ENCODE data around the gene GAGE10. TPM values are rescaled to one million over a fixed set of nuclear protein-coding genes. Genes with fewer than 3 reads are reported as not detected.
A peak's percentile ranks its signal among the peaks of the same experiment; 100 is the strongest.

GAGE10 gene
- total RNA-seq, 1 donor from 2014 or later = not detected

DNA sequence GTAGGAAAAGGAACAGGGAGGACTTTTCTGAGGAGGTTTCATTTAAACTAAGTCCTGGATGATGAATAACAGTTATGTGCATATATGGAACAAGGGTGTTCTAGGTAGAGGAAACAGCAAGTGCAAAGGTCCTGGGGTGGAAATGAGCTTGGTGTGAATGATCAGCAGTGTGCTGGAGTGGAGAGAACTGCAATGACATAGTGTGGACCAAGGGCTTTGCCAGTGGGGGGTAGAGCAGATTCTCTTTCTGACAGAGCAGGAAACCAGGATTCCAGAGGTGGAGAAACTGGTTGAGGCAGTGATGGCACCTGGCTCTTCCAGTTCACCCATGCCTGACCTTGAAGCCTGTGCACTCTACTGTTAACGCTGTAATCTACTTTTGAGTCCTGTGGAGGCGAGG lies 32.1 kb upstream of the GAGE10 start:
- TF ChIP-seq, protein P1, sequence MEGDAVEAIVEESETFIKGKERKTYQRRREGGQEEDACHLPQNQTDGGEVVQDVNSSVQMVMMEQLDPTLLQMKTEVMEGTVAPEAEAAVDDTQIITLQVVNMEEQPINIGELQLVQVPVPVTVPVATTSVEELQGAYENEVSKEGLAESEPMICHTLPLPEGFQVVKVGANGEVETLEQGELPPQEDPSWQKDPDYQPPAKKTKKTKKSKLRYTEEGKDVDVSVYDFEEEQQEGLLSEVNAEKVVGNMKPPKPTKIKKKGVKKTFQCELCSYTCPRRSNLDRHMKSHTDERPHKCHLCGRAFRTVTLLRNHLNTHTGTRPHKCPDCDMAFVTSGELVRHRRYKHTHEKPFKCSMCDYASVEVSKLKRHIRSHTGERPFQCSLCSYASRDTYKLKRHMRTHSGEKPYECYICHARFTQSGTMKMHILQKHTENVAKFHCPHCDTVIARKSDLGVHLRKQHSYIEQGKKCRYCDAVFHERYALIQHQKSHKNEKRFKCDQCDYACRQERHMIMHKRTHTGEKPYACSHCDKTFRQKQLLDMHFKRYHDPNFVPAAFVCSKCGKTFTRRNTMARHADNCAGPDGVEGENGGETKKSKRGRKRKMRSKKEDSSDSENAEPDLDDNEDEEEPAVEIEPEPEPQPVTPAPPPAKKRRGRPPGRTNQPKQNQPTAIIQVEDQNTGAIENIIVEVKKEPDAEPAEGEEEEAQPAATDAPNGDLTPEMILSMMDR (IDR thresholded peaks at IDR 0.05; ENCODE audit: borderline replicate concordance) = no peak
- no peak for DNase-seq
- H3K4me3 ChIP-seq = peak overlapping the region; percentile 82
- H3K9me3 ChIP-seq (replicated peaks) = no peaks in the 10 kb centered on the region
- H3K4me1 ChIP-seq = peaks cover 37% of the 10 kb centered on the region
- H3K36me3 ChIP-seq = no peaks in the 10 kb centered on the region
- H3K27ac ChIP-seq (replicated peaks) = peak overlapping the region; percentile 95
- intact Hi-C loops (cut with micrococcal nuclease) = no loop called here
- no peaks in the 10 kb centered on the region for H3K27me3 ChIP-seq (ENCODE audit: low read depth)

- DNase-seq = no peak
- TF ChIP-seq, protein P1 (IDR thresholded peaks at IDR 0.05; ENCODE audit: borderline replicate concordance) = no peak
- Histone ChIP-seq H3K36me3 (no peaks in the 10 kb centered on the region), H3K27me3 (ENCODE audit: low read depth) (no peaks in the 10 kb centered on the region), H3K4me3 (peak overlapping the region; percentile 82), H3K27ac (replicated peaks) (no peak overlapping the region), H3K9me3 (replicated peaks) (no peaks in the 10 kb centered on the region), H3K4me1 (peaks cover 42% of the 10 kb centered on the region)
- intact Hi-C loops (cut with micrococcal nuclease) = no loop called here
Measured at GRCh38 chrX:49272421-49272820, 31.0 kb upstream of the GAGE10 start.

DNA sequence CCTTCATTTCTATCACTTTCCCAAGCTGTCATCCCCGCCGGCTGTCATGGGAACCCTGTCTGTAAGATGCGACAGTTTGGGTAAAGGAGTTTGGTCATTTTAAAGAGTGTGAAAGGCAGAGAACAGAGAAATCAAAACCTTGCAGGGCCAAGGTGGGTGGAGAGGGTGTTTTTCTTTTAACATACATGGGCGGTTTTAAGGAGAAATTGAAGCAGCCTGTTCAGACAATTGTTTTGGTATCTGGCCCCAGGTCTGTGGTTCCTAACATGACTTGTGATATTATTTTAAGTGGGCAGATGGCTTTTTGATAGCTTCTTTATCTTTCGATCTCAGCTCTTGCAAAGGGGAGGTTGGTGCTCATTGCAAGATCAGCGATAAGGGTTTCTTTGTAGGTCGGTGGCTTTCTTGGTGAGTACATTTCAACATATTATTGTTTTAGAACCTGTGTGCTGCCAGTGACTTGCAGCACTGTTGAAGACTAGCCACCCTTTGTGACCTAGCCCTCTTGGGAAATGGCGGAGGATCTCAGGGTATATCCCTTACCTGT lies 30.2 kb upstream of the GAGE10 start:
- TF ChIP-seq, protein P1 (IDR thresholded peaks at IDR 0.05; ENCODE audit: borderline replicate concordance) = no peak
- H3K4me3 ChIP-seq = no peak overlapping the region
- H3K4me1 ChIP-seq = peaks cover 50% of the 10 kb centered on the region
- no peaks in the 10 kb centered on the region for H3K36me3 ChIP-seq
- H3K9me3 ChIP-seq (replicated peaks) = no peaks in the 10 kb centered on the region
- no peak for DNase-seq
- intact Hi-C loops (cut with micrococcal nuclease) = no loop called here
- H3K27me3 ChIP-seq (ENCODE audit: low read depth) = no peaks in the 10 kb centered on the region
- no peak overlapping the region for H3K27ac ChIP-seq (replicated peaks)

DNA sequence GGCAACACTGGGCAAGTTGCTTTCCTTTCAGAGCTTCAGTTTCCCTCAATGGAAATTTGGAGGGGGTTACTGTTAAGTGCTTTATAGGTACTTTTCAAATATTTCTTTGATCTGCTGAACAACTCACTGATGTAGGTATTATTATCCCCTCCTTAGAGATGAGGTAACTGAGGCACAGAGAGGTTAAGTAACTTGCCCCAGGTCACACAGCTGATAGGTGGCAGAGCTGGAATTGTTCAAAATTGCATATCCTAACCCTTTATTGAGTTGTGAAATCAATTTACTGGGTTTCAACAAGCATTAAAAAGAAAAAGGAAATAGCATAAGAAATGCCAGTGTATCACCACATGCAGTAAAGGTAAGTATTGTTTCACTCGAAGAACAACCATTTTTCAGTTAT lies 27.2 kb upstream of the GAGE10 start:
- Histone ChIP-seq H3K36me3 (no peaks in the 10 kb centered on the region), H3K27me3 (ENCODE audit: low read depth) (no peaks in the 10 kb centered on the region), H3K4me3 (no peak overlapping the region), H3K27ac (replicated peaks) (no peak overlapping the region), H3K4me1 (peaks cover 38% of the 10 kb centered on the region), H3K9me3 (replicated peaks) (no peaks in the 10 kb centered on the region)
- intact Hi-C loops (cut with micrococcal nuclease) = no loop called here
- TF ChIP-seq, protein P1 (IDR thresholded peaks at IDR 0.05; ENCODE audit: borderline replicate concordance) = no peak
- no peak for DNase-seq

GRCh38 chrX:49276671-49277534 lies 26.5 kb upstream of the GAGE10 start:
- Histone ChIP-seq H3K4me1 (peaks cover 31% of the 10 kb centered on the region), H3K9me3 (replicated peaks) (no peaks in the 10 kb centered on the region), H3K36me3 (no peaks in the 10 kb centered on the region), H3K4me3 (no peak overlapping the region), H3K27me3 (ENCODE audit: low read depth) (no peaks in the 10 kb centered on the region), H3K27ac (replicated peaks) (peak overlapping the region; percentile 30)
- no peak for DNase-seq
- TF ChIP-seq, protein P1 (IDR thresholded peaks at IDR 0.05; ENCODE audit: borderline replicate concordance) = no peak
- intact Hi-C loops (cut with micrococcal nuclease) = no loop called here
